ENCODE data around the gene RIMS4.

DNA sequence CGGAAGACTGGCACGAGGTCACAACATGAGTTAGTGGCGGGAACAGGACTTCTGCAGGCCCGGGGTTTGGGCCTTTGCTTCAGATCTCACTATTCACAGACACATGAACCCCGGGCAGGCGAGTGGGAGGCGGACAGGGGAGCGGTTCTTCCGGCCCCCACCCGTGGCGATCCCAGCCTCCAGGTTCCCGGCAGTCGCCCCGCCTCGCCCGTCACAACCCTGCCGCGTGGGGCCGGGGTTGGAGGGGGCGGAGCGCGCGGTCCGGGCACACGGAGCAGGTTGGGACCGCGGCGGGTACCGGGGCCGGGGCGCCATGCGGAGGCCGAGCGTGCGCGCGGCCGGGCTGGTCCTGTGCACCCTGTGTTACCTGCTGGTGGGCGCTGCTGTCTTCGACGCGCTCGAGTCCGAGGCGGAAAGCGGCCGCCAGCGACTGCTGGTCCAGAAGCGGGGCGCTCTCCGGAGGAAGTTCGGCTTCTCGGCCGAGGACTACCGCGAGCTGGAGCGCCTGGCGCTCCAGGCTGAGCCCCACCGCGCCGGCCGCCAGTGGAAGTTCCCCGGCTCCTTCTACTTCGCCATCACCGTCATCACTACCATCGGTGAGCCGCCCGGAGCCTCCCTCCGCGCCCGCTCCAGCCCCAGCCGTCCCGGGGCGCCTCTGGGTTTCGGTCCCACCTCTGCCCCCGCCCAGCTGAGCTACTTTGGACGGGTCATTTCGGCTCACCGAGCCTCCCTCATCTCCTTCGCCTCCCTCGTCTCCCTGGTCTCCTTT lies 64.6 kb downstream of the RIMS4 start, which contains the start of gene KCNK15:
- TF ChIP-seq, protein P1, sequence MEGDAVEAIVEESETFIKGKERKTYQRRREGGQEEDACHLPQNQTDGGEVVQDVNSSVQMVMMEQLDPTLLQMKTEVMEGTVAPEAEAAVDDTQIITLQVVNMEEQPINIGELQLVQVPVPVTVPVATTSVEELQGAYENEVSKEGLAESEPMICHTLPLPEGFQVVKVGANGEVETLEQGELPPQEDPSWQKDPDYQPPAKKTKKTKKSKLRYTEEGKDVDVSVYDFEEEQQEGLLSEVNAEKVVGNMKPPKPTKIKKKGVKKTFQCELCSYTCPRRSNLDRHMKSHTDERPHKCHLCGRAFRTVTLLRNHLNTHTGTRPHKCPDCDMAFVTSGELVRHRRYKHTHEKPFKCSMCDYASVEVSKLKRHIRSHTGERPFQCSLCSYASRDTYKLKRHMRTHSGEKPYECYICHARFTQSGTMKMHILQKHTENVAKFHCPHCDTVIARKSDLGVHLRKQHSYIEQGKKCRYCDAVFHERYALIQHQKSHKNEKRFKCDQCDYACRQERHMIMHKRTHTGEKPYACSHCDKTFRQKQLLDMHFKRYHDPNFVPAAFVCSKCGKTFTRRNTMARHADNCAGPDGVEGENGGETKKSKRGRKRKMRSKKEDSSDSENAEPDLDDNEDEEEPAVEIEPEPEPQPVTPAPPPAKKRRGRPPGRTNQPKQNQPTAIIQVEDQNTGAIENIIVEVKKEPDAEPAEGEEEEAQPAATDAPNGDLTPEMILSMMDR (IDR thresholded peaks at IDR 0.05), result no peak
- peak in 1 of 2 donors; percentile 27 for TF ChIP-seq POLR2A (IDR thresholded peaks at IDR 0.05)

Measured in thyroid gland (tissue), 4 donors.